Gastroesophageal sphincter (tissue), 3 donors: ENCODE data around the gene RNF150.

ENCODE experiments used
- POLR2A ChIP-seq, 2 donors: fragments of 450-650 bp; IDR thresholded peaks; one replicate each; pipeline ENCODE4 v1.6.1; 2017; ENCODE audit warnings: antibody characterized with exemption in 2 of 2, mild to moderate bottlenecking in 2 of 2, moderate library complexity in 1 of 2
- TF ChIP-seq, protein P1 (sequence below), 4 experiments: fragments of 200-600 bp in 2 of 4; fragments of 450-650 bp in 2 of 4; sonication (generic) in 1 of 4; IDR thresholded peaks; one replicate each; pipeline ENCODE4 v1.5.1; 2017 to 2019; ENCODE audit warnings: antibody characterized with exemption in 4 of 4, mild to moderate bottlenecking in 2 of 4, moderate library complexity in 2 of 4

DNA sequence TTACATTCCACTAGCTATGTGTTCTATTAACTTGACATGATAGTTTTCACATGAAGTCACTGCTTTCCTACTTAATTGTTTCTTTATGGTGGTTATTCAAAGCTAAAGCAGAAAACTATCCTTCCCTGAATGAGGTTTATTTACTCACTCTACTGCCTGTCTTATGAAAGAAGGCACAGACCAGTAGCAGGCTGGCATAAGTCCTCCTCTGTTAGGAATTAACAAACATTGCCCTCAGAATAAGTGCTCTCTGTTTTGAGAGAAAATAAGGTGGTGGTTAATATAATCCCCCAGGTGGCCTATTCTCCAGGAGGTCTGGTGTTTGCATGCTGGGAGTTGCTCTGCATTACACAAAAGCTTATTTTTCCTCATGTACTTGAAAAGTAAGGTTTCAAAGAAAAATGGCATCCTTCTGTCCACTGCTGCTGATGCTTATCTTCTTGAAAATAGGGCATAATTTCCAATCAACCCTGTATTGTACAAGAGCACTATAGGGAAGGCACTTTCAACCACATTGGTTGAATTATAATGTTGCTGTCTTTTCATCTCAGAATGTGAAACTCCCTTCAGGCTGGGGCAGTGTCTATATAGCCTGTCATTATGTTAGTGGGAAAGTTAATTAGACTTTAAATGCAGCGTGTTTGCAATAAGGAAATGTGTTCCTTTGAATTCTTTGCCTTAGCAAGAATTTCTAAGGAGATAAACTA lies 257.4 kb downstream of the RNF150 start:
- TF ChIP-seq, protein P1, sequence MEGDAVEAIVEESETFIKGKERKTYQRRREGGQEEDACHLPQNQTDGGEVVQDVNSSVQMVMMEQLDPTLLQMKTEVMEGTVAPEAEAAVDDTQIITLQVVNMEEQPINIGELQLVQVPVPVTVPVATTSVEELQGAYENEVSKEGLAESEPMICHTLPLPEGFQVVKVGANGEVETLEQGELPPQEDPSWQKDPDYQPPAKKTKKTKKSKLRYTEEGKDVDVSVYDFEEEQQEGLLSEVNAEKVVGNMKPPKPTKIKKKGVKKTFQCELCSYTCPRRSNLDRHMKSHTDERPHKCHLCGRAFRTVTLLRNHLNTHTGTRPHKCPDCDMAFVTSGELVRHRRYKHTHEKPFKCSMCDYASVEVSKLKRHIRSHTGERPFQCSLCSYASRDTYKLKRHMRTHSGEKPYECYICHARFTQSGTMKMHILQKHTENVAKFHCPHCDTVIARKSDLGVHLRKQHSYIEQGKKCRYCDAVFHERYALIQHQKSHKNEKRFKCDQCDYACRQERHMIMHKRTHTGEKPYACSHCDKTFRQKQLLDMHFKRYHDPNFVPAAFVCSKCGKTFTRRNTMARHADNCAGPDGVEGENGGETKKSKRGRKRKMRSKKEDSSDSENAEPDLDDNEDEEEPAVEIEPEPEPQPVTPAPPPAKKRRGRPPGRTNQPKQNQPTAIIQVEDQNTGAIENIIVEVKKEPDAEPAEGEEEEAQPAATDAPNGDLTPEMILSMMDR (IDR thresholded peaks at IDR 0.05) = no peak
- TF ChIP-seq POLR2A (IDR thresholded peaks at IDR 0.05) = no peak
